Activated B cell treated with CpG ODN at 0.5 μM for 24 hours (primary cell): ENCODE results near the gene NELFA. TPM values are rescaled to one million over a fixed set of nuclear protein-coding genes. Genes with fewer than 3 reads are reported as not detected.

Experiments
- ATAC-seq: fragments of 200-7000 bp; cut with Tn5 transposase; one replicate; pipeline ENCODE4 v1.10.0; 2021; ENCODE audit warnings: low read depth, mild to moderate bottlenecking, moderate library complexity
- CTCF ChIA-PET: fragments of 350-600 bp; sonication (Branson Sonifier 250); formaldehyde crosslinking; loops from one replicate; lab custom pipeline; 2021; ENCODE audit warnings: antibody characterized with exemption; lab: Charles Lee
- POLR2A ChIA-PET: fragments of 350-600 bp; sonication (Branson Sonifier 250); formaldehyde crosslinking; loops from one replicate; lab custom pipeline; 2021; ENCODE audit warnings: antibody characterized with exemption; lab: Charles Lee
- DNase-seq: peaks from one replicate; pipeline ENCODE4 v3.0.0; 2022
- H3K27ac Mint-ChIP-seq: one replicate; pipeline ENCODE4 v1.8.0; 2020; ENCODE audit warnings: mixed read lengths
- H3K27me3 Mint-ChIP-seq: one replicate; pipeline ENCODE4 v1.8.0; 2021; ENCODE audit warnings: mixed read lengths
- H3K36me3 Mint-ChIP-seq: one replicate; pipeline ENCODE4 v1.8.0; 2021; ENCODE audit warnings: low read depth, mixed read lengths
- H3K4me1 Mint-ChIP-seq: one replicate; pipeline ENCODE4 v1.8.0; 2021; ENCODE audit warnings: mixed read lengths
- H3K4me3 Mint-ChIP-seq: one replicate; pipeline ENCODE4 v1.8.0; 2020; ENCODE audit warnings: mild to moderate bottlenecking, mixed read lengths
- H3K9me3 Mint-ChIP-seq: one replicate; pipeline ENCODE4 v1.8.0; 2020; ENCODE audit warnings: mixed read lengths
- CTCF ChIP-seq: fragments of 200-600 bp; IDR thresholded peaks from one replicate; pipeline ENCODE4 v1.8.0; 2022; ENCODE audit warnings: antibody characterized with exemption, mild to moderate bottlenecking
- intact Hi-C: fragments of 100-400 bp; cut with micrococcal nuclease; formaldehyde crosslinking; loops from one replicate; pipeline ENCODE4 v1.15.1; 2024
- total RNA-seq: library from RNA; stranded (reverse); gene quantifications from 2 replicates; pipeline ENCODE4 v1.2.3, GENCODE V29; 2022

NELFA gene
- total RNA-seq, 1 donor from 2014 or later, result 49.9 TPM

DNA sequence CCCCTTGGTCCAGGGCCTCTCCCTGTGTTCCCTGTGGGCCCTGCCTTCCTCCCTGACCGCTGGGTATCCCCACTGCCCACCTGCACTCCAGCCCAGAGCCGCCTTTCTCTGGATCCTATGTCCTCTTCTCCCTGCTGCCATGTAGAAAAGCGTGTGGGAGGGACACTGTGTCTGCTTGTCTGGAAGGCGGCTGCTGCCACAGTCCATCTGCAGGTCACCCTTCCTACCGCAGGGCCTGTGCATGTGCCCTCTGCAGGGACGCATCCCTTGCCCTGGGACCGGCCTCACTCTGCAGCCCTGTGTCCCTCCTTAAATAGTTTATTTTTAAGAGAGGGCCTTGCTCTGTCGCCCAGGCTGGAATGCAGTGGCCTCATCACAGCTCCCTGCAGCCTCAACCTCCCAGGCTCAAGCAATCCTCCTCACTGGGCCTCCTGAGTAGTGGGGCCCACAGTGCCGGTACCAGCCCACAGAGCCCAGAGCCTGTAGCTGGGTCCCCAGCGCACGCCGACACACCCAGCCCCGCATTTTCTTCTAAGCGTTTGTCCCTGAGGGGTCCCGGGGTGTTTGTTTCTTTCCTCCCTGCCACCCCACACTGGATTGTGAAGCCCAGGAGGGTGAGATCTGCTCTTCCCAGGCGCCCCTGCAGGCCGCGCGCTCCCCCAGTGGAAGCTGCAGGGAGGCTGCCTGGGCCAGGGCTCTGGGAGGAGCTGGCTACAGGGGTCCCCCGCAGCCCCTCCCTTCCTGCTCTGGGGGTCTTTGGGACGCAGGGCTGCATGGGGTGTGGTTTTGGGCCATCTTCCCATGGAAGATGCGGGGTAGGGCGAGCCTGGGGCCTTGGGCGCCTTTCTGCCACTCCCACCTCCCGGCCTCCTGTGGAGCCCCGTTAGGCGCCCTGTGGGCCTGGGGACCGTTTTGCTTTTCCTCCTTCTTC, 37.5 kb upstream of the NELFA start:
- H3K27me3 Mint-ChIP-seq, result peaks cover 33% of the 10 kb centered on the region
- H3K36me3 Mint-ChIP-seq, result no peaks in the 10 kb centered on the region
- no peak for TF ChIP-seq CTCF
- intact Hi-C loops, result no loop called here
- peaks cover 4% of the 10 kb centered on the region for H3K4me1 Mint-ChIP-seq
- H3K4me3 Mint-ChIP-seq, result no peak overlapping the region
- DNase-seq (no peak), ATAC-seq (no peak)
- H3K27ac Mint-ChIP-seq, result no peak overlapping the region
- CTCF ChIA-PET, result no interaction called here
- POLR2A ChIA-PET, result interaction anchor here (0.6 kb wide), 1 partner anchor 166 kb away, joined by 5 read pairs; no protein-coding TSS in a partner anchor
- no peaks in the 10 kb centered on the region for H3K9me3 Mint-ChIP-seq

DNA sequence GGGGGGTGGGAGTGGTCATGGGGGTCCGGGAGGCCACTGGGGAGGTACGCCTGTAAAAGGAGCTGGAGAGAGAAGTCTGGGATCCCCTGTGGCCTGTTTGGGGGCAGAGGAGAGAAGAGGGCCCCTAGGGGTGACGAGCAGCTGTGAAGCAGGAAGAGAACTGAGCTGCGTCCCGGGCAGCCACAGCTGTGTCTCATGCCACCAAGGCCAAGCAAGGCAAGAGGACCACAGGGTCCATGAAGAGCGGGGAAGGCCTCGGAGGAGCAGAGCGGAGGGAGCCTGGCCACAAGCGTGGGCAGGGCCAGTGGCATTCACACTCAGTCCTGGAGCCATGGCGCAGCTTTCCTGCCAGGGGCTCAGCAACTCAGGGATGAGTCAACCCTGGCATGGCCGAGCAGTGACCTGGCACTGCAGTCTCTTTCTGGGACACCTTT, 36.8 kb upstream of the NELFA start:
- Mint-ChIP-seq H3K36me3 (no peaks in the 10 kb centered on the region), H3K9me3 (no peaks in the 10 kb centered on the region), H3K4me1 (peaks cover 4% of the 10 kb centered on the region), H3K4me3 (no peak overlapping the region), H3K27ac (no peak overlapping the region), H3K27me3 (peaks cover 26% of the 10 kb centered on the region)
- ChIA-PET CTCF (no interaction called here), POLR2A (no interaction called here)
- intact Hi-C loops, result no loop called here
- DNase-seq (no peak), ATAC-seq (no peak)
- no peak for TF ChIP-seq CTCF

DNA sequence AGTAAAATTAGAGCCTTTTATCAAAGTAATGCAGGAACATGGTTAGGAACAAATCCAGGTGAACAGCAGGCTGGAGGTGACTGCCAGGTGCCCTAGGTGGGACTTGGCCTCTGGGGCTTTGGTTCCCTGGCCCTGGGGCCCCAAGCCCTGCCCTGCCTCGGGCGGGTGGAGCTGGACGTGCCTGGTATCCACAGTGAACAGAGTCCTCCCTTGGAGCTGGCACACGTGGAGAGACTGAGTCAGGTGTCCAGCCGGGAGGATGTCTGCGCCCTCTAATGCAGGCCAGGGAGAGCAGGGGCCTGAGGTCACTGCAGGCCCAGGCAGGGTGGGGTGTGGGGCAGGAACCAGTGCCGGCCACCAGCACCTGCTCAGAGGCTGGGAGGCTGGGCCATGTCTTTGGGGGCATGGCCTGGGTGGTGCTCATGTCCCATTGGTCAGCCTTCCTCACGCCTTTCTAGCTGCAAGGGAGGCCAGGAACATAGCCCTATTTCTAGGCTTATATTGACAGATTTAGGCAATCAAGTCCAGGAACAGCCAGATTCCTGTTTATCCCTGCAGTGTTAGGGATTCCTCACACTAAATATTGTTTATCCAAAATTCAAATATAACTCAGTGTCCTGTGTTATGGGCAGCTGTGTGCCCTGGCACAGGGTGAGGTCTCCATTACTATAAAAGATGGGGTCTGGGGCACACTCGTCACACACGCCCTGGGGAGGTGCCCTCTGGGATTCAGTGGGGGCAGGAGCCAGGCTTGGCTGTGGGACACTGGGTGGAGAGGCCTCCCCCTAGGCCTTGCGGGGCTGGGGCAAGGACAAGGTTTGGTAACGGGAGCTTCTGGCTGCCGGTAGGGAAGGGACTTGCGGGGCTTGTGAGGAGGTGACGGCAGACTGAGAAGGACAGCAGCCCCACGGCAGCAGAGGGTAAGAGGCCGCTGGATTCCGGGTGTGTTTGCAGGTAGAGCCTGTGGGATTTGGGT, 36.1 kb upstream of the NELFA start:
- H3K27me3 Mint-ChIP-seq, result peaks cover 23% of the 10 kb centered on the region
- H3K27ac Mint-ChIP-seq, result no peak overlapping the region
- no peak overlapping the region for H3K4me3 Mint-ChIP-seq
- DNase-seq (no peak), ATAC-seq (no peak)
- no peak for TF ChIP-seq CTCF
- ChIA-PET POLR2A (no interaction called here), CTCF (no interaction called here)
- no peaks in the 10 kb centered on the region for H3K9me3 Mint-ChIP-seq
- H3K36me3 Mint-ChIP-seq, result no peaks in the 10 kb centered on the region
- intact Hi-C loops, result loop anchor here (5.0 kb wide), 1 partner anchor 372 kb away; the partner anchor contains the start of genes CFAP99 and ZFYVE28
- H3K4me1 Mint-ChIP-seq, result peaks cover 8% of the 10 kb centered on the region

DNA sequence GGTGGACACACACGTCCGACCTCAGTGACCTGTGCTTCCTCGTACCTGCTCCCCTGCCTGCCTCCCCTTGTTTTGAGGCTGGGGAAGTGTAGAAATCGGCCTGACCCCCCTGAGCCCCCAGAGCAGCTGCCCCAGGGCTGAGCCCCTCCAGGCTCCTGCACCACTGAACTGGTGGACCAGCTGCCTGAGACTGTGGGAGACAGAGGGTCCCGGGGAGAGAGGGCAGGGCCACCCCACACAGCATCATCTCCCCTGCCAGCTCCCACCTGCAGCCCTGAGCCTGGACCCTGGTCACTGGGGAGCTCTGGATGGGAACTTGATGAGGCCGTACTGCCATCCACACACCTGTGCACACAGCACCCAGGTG, 35.3 kb upstream of the NELFA start:
- ATAC-seq (no peak), DNase-seq (no peak)
- H3K4me1 Mint-ChIP-seq, result peaks cover 9% of the 10 kb centered on the region
- H3K4me3 Mint-ChIP-seq, result peak overlapping the region; percentile 19
- no peak overlapping the region for H3K27ac Mint-ChIP-seq
- H3K9me3 Mint-ChIP-seq, result no peaks in the 10 kb centered on the region
- POLR2A ChIA-PET, result no interaction called here
- H3K27me3 Mint-ChIP-seq, result peaks cover 21% of the 10 kb centered on the region
- intact Hi-C loops, result loop anchor here (5.0 kb wide), 1 partner anchor 373 kb away; the partner anchor contains the start of genes CFAP99 and ZFYVE28
- CTCF ChIA-PET, result no interaction called here
- no peak for TF ChIP-seq CTCF
- no peaks in the 10 kb centered on the region for H3K36me3 Mint-ChIP-seq
